OCI-LY7 (cell line): ENCODE results near the gene COL18A1.

ENCODE experiments used
- CTCF ChIP-seq: fragments of 200-600 bp; sonication (generic); conservative IDR thresholded peaks from 2 replicates; pipeline ENCODE4 v1.5.1; 2014; ENCODE audit warnings: mild to moderate bottlenecking, antibody characterized with exemption, low read length, moderate library complexity, mixed read lengths
- EZH2phosphoT487 ChIP-seq: fragments of 200-600 bp; sonication (generic); IDR thresholded peaks from 2 replicates; pipeline ENCODE4 v1.6.1; 2018; ENCODE audit warnings: low read depth, borderline replicate concordance, mild to moderate bottlenecking, mixed run types, antibody characterized with exemption, low read length, moderate library complexity, mixed read lengths

DNA sequence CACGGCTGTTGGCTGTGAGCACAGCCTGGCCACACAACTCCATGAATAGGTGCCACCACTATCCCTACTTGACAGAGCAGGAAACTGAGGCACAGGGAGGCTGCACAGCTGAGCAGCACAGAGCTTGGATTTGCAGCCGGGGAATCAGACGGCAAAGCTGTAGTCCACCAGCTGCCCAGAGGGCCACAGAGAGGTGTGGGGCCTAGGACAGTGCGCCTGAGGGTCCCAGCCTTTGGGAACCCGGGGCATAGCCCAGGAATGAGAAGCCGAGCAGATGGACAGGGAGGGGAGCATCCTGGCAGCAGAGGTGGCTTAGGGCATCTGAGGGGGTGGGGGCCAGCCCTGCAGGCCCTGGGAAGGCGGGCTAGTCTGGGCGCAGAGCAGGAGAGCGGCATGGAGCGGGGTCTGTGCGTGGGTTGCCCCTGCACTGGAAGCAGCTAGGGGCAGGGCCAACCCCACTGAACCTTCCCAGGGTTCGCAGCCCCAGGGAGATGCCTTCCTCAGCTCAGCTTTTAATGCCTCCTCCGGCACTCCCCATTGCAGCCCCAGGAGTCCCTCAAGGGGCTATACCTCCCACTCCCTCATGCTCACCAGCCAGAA lies 46.2 kb upstream of the COL18A1 start:
- TF ChIP-seq CTCF (no peak), EZH2phosphoT487 (no peak)
